Loucy (cell line): ENCODE data around the gene KIAA0930.
A peak's percentile ranks its signal among the peaks of the same experiment; 100 is the strongest.

Source experiments
- H2AFZ ChIP-seq: fragments of 200-600 bp; sonication (generic); 2 replicates; pipeline ENCODE4 v1.6.0; 2016; ENCODE audit warnings: antibody characterized with exemption, mild to moderate bottlenecking, low read length, moderate library complexity
- H3F3A ChIP-seq: fragments of 200-600 bp; 2 replicates; pipeline ENCODE4 v1.6.0; 2016; ENCODE audit warnings: antibody characterized with exemption, low read depth, mild to moderate bottlenecking
- H3K27me3 ChIP-seq: fragments of 200-600 bp; sonication (generic); 2 replicates; pipeline ENCODE4 v1.6.1; 2014; ENCODE audit warnings: low read length, mild to moderate bottlenecking; ENCODE audit not compliant: insufficient read depth, poor library complexity, severe bottlenecking
- H3K36me3 ChIP-seq: fragments of 200-600 bp; sonication (generic); 2 replicates; pipeline ENCODE4 v1.6.1; 2016; ENCODE audit warnings: low read length; ENCODE audit not compliant: insufficient read depth
- H3K4me1 ChIP-seq: fragments of 200-600 bp; sonication (generic); 2 replicates; pipeline ENCODE4 v1.5.1; 2014; ENCODE audit warnings: low read length, mild to moderate bottlenecking; ENCODE audit not compliant: insufficient read depth, poor library complexity, severe bottlenecking
- H3K4me2 ChIP-seq: fragments of 200-600 bp; sonication (generic); 2 replicates; pipeline ENCODE4 v1.6.0; 2014; ENCODE audit warnings: antibody characterized with exemption, low read length, low read depth, mild to moderate bottlenecking; ENCODE audit not compliant: poor library complexity, severe bottlenecking
- H3K4me3 ChIP-seq: fragments of 200-600 bp; sonication (generic); 2 replicates; pipeline ENCODE4 v1.5.1; 2014; ENCODE audit warnings: low read length, mild to moderate bottlenecking, mixed read lengths; ENCODE audit not compliant: poor library complexity, severe bottlenecking
- H3K79me2 ChIP-seq: fragments of 200-600 bp; sonication (generic); 2 replicates; pipeline ENCODE4 v1.6.1; 2014; ENCODE audit warnings: low read length; ENCODE audit not compliant: insufficient read depth
- H3K9ac ChIP-seq: fragments of 200-600 bp; sonication (generic); 2 replicates; pipeline ENCODE4 v1.6.0; 2014; ENCODE audit warnings: mild to moderate bottlenecking, low read depth, low read length, moderate library complexity; ENCODE audit not compliant: poor library complexity, severe bottlenecking
- H3K9me2 ChIP-seq: fragments of 200-600 bp; sonication (generic); replicated peaks from 2 replicates; pipeline ENCODE4 v1.6.1; 2016; ENCODE audit warnings: low read depth, low read length, mixed read lengths
- H3K9me3 ChIP-seq: fragments of 200-600 bp; sonication (generic); 2 replicates; pipeline ENCODE4 v1.6.1; 2014; ENCODE audit warnings: mild to moderate bottlenecking, antibody characterized with exemption, low read length, low read depth; ENCODE audit not compliant: insufficient read depth
- H4K20me1 ChIP-seq: fragments of 200-600 bp; sonication (generic); 2 replicates; pipeline ENCODE4 v1.6.0; 2014; ENCODE audit warnings: antibody characterized with exemption, low read length, mild to moderate bottlenecking; ENCODE audit not compliant: insufficient read depth, poor library complexity, severe bottlenecking
- CTCF ChIP-seq: fragments of 200-600 bp; sonication (generic); conservative IDR thresholded peaks from 2 replicates; pipeline ENCODE4 v1.5.1; 2014; ENCODE audit warnings: mild to moderate bottlenecking, antibody characterized with exemption, low read length
- EZH2phosphoT487 ChIP-seq: fragments of 200-600 bp; IDR thresholded peaks from 2 replicates; pipeline ENCODE4 v1.6.1; 2018; ENCODE audit warnings: antibody characterized with exemption, mild to moderate bottlenecking, moderate library complexity, borderline replicate concordance

Gene KIAA0930

GRCh38 chr22:45240810-45241631 lies at the start of gene KIAA0930:
TSS of gene KIAA0930 (minus strand) at chr22:45240894. CDS start at chr22:45240703, 191 bp downstream.
- Histone ChIP-seq H3K27me3 (no peaks in the 10 kb centered on the region), H4K20me1 (peaks cover 9% of the 10 kb centered on the region), H3K9ac (peak within 1 kb of the TSS; percentile 66), H3K9me3 (no peaks in the 10 kb centered on the region), H3K36me3 (no peaks in the 10 kb centered on the region), H3K9me2 (no peaks in the 10 kb centered on the region), H2AFZ (peak within 1 kb of the TSS; percentile 86), H3K4me3 (peak within 1 kb of the TSS; percentile 84), H3K4me2 (peak within 1 kb of the TSS; percentile 93), H3K4me1 (peaks cover 18% of the 10 kb centered on the region), H3F3A (no peaks in the 10 kb centered on the region), H3K79me2 (peaks cover 6% of the 10 kb centered on the region)
- TF ChIP-seq CTCF (no peak), EZH2phosphoT487 (no peak)

GRCh38 chr22:45286854-45287551 lies 46.3 kb upstream of the KIAA0930 start:
- no peak for TF ChIP-seq EZH2phosphoT487
- TF ChIP-seq CTCF = no peak
- no peaks in the 10 kb centered on the region for H3K79me2 ChIP-seq
- no peaks in the 10 kb centered on the region for H3K9me3 ChIP-seq
- H3K36me3 ChIP-seq = no peaks in the 10 kb centered on the region
- no peaks in the 10 kb centered on the region for H4K20me1 ChIP-seq
- no peak overlapping the region for H3K4me3 ChIP-seq
- no peaks in the 10 kb centered on the region for H3K9me2 ChIP-seq
- H3K4me2 ChIP-seq = no peak overlapping the region
- H2AFZ ChIP-seq = no peak overlapping the region
- no peaks in the 10 kb centered on the region for H3K27me3 ChIP-seq
- H3K9ac ChIP-seq = no peak overlapping the region
- H3K4me1 ChIP-seq = no peaks in the 10 kb centered on the region
- no peaks in the 10 kb centered on the region for H3F3A ChIP-seq

GRCh38 chr22:45285263-45286058 lies 44.8 kb upstream of the KIAA0930 start:
- H3K4me3 ChIP-seq = no peak overlapping the region
- TF ChIP-seq EZH2phosphoT487 (no peak), CTCF (0 out of 2 replicates have a peak, but pooled peaks have one; percentile 9)
- H3K4me1 ChIP-seq = no peaks in the 10 kb centered on the region
- H3K36me3 ChIP-seq = no peaks in the 10 kb centered on the region
- H2AFZ ChIP-seq = no peak overlapping the region
- no peak overlapping the region for H3K4me2 ChIP-seq
- no peaks in the 10 kb centered on the region for H3K9me2 ChIP-seq
- H3F3A ChIP-seq = no peaks in the 10 kb centered on the region
- H3K79me2 ChIP-seq = no peaks in the 10 kb centered on the region
- no peaks in the 10 kb centered on the region for H4K20me1 ChIP-seq
- no peaks in the 10 kb centered on the region for H3K9me3 ChIP-seq
- no peaks in the 10 kb centered on the region for H3K27me3 ChIP-seq
- H3K9ac ChIP-seq = no peak overlapping the region
